ENCODE measurements around the gene DPM2.

DPM2 gene

DNA sequence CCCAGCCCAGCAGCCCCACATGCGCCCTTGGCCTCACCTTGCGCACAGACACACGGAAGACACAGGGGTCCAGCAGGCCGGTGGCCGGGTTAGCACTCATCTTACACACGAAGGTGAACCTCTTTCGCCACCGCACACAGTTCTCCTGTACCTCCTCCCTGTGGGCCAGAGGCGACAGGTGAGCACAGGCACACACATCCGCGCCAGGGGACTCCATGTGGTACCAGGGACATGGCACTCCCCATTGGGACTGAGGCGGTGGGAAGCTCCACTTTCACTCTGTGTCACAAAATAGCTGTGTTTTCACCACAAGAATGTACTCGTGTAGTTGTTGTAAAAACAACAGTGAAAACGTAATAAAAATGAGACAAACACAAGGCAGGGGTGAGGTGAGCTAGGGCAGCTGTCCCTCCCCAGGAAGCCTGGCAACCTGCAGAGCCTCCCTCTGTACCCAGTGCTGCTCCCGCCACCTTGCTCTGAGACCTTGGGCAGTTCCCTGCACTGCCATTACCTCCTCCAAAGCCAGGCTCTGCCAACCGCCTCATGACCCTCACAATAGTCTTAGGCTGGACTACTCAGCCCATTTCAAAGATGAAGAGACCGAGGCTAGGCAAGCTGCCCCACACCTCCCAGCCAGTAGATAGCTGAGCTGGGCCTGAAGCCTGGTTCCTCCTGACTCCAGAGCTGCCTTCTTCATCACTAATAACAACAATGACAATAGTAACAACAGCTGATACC, 16.3 kb upstream of the DPM2 start:
- DNase-seq = no peak

DNA sequence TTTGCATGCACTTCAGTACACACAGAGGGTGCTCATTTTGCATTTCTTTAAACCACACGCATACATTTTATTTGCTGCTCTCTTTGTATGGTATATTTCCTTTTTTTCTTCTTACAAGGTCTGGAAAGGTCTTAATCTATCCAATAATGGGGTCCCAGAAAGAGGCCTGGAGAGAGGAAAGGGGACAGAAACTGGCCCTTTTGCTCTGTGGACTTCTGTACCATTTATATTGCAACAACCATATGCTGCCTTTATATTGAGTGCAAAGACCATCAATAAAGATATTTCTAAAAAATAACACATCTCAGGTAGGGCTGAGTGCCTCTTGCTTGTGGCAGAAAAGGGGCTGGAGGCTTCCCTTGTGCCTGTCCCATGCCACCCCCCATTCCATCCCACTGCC, 15.5 kb upstream of the DPM2 start:
- DNase-seq = no peak

DNA sequence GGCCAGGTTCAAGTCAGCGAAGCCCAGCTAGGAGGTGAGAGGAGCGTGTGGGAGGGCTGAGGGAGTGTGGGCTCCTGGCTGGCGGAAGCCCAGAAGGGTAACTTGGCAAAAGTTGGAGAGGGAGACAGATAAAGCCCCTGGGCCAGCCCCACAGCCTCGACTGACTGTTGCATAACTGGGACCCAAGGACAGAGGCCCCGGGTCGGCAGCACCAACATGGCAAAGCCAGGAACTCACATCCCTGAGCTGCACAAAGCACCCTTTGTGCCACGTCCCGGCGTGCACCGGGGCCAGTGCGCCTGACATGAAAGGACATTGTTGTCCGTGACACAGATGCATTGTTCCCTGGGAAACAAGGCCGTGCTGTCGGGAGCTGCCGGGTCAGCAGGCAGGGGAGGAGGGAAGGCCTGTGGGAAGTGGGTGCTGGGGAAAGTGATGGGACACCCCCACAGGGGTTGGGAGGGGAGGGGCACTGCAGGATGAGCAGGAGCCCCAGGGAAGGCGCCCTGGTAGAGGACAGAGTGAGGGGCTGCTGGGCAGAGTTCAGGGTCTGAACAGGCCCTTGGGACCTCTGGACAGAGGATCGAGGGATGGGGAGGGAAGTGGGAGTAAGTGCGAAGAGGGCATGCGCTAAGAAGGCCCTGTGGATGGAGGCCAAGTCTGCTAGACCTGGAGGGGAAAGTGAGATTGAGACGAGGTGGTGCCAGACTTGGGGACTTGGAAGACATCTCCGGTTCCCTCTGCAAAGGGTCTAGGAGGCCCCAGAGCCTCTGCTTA, 13.0 kb upstream of the DPM2 start:
- no peak for DNase-seq

DNA sequence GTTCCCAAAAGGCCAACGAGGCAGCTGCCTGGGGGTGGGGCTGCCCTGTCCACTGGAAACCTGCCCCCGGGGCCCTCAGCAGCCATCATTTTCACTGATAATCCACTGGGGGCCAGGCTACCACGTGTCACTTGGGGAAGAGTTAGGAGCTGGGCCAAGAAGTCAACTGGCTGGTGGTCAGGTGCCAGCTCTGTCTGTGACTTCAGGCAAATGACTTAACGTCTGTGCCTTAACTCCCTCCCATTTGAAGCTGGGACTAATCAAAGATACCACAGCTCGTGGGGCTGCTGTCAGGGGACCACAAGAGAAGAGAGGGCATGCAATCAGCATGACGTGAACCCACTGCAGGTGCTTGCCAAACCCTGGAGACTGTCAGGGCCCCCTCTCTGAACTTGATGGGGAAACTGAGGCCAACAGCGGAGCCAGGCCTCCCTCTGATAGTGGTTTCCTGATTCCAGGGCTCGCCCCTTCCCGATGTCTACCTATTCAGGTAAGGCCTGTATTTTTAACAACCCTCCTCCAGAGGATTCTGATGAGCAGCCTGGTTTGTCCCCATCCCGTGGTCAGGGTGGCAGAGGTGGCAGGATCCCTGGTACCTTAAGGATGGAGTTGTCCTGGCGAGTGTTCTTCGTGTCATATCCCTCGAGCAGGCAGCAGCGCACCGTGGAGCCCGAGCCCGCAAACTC, 12.3 kb upstream of the DPM2 start:
- no peak for DNase-seq

DNA sequence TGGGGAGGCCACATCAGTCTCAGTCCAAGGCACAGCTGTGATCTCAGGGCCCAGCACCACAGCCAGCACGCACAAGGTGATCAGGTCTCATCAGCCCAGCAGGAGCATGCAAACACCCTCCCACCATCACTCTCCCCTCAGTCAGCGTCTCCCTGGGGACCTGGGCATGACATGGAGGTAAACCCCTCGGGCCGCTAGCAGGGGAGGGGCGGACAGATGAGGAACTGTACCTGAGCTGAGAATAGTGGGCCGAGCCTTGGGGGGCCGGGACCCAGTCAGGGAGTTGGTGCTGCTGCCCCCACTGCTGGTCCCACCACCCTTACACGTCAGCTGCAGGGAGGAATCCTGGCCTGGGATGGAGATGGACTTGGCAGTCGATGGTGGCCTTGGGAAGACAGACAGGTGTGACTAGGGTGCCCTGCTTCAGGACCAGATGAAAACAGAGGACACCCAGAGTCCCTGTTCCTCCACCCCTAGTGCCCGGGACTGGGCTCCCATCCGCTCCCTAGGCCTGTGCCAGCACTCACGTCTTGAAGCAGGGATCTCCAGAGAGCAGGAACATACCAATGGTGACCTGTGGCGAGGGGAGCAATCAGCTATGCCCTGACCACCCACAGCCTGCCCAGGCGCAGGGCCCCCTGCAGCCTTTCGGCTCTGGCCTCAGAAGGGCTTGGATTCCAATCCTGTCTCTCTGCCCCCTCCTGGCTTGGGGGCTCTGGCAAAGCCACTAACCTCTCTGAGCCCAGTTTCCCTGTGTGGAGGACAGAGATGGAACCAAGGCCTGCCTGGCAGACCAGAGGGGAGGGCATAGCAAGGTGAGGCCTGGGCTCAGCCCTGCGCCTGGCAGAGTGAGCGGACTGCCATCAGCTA, 10.4 kb upstream of the DPM2 start:
- no peak for DNase-seq

DNA sequence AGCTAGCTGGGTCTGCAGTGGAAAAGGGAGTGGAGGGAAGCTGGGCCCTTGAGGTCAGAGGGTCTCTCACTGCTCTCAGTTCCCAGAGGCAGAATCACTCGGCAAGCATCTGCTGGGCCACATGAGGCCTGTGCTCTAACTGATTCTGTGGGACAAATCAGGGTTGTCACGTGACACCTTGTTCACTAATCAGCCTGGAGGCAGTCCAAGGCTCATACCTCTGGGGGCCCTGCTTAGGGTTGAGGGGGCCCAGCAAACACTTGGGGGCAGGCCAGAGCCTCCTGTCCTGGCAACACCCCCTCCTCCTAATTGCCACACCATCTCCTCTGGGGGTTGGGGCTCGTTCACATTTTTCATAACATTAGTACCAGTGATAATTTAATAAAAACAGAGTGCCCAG, 9.1 kb upstream of the DPM2 start:
- DNase-seq = no peak

DNA sequence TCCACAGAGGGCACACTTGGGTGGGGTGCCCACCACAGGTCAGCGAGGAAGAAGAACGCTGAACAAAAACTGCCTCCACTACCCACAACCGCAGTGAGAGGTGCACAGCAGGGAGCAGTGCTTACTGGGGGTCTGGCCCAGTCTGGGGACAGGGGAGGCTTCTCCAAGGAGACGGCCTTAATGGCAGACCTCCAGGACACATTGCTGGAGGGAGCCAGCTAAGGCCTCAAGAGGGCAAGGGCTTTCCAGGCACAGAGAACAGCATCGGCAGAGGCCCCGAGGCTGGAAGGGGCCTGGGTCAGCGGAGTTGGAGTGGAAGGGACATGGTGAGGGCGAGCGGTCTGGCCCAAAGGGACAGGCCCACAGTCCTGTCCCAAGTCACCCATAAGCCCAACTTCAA, 8.3 kb upstream of the DPM2 start:
- DNase-seq = no peak

DNA sequence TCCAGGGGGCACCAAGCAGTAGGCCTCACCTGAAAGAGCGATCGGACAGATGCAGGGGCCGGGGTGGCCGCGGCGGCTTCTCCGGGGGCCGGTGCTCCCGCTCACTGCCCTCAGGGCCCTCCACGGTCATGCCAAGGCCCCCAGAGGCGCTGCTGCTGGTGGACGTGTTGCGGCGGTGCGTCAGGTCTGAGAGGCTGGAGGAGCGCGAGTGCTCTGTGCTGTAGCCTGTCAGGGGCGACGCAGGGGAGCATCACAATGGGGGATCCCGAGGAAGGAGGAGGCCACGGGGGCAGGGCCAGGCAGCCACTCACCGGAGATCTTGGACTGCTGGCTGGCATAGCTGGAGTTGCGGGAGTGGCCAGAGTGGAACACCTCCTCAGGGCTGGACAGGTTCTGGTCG, 7.7 kb upstream of the DPM2 start:
- no peak for DNase-seq

DNA sequence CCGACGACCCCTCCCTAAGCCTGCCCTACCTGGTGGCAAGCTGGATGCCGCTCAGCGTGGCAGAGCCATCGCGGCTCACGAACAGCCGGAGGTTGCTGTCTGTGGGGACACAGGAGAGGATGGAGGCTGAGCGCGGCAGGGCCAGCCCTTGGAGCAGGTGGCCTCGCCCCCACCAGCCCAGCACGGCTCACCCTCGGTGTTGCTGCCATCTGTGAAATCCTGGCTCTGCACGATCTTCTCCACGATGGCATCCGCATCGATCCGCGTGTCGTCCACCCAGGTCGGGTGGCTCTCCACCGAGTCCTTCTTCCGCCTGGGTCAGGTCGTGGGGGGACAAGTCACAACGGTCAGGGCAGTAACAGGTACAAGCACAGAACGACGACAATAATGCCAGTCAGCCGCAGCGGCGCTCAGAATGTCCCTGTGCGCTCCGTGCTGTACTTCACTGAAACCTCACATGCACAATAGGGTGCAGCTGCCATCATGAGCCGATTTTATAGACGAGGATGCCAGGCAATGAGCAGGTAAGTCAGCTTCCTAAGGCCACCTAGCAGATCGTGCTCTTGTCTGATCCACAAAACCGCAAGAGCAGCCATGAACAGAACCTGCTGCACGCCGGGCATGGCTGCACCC, 7.0 kb upstream of the DPM2 start:
- DNase-seq = no peak

DNA sequence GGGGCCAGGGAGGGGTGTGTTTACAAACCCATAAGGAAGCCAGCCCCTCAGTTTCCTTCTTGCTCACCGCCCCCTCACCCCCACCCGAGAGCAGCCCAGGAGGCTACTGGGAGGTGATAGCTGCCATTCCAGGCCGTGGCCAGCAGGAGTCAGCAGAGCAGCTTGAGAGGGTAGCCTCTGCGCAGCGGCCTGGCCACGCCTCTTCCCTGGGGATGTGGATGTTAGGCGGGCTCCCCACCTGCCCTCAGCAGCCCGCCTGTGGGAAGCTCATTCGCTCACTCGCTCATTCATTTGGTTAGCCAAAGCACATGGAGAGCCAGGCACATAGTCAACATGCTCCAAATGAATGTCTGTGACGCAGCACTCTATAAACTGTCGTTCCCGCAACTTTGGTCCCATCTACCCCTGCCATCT, 6.1 kb upstream of the DPM2 start:
- peak; percentile 66 for DNase-seq

DNA sequence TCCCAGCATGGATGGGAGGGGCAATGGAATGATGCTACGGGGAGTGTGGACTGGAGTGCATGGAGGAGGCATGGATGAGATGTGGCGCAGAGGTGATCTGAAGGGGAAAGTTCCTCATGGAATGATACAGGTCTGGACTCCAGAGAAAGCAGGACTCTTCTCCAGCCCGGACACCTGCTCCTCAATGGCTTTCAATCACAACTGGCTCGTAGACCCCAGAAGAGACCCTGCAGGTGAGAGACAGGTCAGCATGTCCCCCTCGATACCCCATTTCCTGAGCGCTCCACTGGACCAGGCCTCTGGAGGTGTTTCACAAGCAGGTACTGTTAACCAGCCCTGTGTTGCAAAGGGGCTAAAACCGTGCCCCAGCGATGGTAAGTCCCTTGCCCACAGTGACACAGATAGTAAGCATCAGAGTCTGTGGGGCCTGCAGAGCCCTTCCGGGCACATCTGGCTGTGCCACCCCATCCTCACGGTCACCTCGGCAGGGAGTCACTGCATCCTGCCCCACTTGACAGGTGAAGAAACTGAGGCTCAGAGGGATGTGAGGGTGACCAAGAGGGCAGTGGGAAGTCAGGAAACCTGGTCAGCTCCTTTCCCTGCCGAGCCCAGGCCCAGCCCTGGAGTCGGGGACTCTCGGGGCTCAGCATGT, 5.5 kb upstream of the DPM2 start:
- DNase-seq = no peak

DNA sequence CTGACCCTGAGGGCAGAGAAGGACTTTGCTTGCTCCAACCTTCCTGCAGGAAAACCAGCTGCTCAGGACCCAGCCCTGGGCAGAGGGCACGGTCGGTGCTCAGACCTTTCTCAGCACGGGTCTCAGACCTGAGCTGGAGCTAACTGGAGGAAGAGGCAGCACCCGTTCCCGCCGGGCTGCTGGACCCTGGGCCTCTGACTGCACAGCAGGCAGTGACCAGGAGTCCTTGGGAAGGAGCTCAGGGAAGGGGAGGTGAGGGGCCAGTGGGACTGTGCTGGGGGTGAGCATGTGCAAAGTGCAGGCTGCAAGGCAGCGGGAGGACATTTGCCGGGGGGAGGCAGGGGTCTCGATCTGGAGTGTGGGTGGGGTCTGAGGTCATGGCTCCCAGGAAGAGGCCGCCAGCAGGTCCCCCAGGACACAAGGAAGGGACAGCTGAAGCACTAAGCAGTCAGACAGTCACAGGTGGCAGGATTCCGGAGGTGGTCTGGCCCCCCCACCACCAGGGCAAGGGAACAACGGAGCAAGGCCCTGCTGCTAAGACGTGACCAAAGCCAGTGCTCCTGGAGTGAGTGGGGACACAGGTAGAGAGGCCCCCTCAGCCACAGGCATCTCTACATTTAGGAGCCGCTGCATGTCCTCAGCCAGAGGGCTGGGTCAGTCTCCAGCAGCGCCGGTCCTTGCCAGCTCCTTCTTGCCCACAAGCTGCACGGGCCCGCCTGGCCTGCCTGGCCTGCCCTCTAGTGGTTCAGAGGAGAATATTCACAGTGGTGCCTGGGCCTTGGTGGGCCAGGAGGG, 4.8 kb upstream of the DPM2 start:
- DNase-seq = peak; percentile 31

DNA sequence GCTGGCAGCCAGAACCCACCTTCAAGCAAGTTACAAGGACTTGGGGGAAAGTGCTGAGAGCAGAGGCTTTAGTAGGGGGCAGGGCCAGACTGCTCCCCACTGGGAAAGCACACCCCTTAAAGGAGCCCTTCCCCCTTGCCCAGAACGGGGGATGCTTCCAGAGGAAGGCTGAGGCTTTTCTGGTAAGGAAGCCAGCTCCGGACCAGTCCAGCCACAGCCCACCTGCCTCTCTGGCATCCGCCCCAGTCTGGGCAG, 4.2 kb upstream of the DPM2 start:
- no peak for DNase-seq

DNA sequence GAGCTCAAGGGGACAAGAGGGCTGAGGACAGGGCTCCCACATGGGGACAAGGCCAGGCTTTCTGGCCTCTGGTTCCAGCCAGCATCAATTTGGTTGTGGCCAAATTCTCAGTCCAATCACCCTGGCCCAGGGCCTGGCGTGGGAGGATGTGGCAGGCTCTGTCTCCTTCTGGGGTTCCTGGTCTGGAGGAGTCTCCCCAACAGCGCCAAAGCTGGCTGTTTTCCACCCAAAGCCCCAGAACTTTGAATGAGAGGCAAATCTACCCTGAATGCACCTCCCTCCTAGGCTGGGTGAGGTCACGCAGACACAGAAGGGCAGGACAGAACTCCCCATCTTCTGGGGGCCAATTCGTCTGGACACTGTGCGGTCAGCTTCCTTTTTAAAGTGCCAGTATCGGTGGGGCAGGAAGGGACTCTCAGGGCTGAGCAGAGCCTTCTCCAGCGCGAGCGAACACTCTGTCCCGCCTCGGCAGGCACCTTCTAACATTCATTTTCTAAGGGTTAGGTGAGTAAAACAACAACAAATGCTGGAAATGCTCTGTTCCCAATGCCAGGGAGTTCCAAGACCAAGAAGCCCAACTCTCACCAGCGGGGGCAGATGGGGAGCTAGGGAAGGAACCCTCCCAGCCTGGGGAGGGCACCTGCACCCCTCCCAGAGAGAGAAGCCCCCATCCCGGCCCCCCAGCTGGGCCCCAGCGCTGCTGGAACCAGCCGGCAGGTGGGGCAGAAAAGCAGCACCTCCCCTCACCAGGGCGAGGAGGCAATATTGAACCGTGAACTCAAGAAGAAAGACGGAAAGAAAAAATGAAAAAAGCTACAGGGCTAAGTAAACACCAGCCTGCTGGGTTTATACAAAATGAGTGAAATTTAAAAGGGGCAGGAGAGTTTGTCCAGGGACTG, 3.7 kb upstream of the DPM2 start:
- no peak for DNase-seq

DNA sequence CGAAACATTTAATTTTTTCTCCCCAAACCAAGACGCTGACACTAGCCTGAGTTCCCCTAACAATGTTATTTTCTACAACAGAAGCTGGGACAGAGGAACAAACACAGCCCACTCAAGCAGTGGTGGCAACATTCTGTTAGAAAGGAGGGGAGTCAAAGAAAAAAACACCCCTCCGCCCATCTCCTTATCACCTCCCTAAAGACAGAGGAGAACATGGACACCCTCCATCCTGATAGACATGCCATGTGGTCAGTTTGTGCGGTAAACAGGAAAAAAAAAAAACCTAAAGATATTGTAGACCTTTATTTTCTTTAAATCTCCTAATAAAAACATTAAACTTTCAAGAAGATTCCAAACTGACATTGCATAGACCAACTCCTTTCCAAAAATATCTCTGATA, 2.9 kb upstream of the DPM2 start:
- DNase-seq = no peak

DNA sequence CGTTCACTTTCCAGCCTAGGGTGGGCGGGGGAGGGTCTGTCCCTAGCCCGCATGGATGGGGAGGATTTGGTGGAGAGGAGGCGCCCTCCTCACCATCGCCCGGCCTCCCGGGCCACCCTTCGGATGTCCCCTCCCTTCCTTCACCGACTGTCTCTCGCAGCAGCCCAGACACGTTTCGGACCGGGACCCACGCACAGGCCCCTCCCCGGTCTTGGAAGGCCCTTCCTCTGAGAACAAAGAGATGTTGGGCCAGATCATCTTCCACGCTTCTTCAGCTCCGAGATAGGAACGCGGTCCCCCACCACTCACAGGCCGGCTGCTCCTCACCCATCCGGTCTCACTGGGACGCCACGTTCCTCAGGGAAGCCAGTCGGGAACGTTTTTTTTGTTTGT, 640 bp upstream of the DPM2 start:
- no peak for DNase-seq

DNA sequence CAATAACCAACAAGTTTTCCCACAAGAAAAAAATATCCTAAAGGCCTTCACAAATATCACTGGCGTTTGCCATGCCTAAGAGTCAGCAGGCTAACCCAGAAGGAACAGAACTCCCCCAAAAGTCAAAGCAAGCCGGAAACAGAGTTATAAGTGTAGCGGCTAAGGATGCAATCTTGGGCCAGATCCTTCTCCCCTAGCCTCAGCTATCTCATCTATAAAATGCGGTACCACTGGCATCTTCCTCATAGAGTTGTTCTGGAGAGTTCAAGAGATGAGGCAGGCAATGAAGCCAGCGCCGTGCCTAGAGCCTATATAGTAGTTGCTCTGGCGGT, 632 bp downstream of the DPM2 start:
- DNase-seq = no peak

DNA sequence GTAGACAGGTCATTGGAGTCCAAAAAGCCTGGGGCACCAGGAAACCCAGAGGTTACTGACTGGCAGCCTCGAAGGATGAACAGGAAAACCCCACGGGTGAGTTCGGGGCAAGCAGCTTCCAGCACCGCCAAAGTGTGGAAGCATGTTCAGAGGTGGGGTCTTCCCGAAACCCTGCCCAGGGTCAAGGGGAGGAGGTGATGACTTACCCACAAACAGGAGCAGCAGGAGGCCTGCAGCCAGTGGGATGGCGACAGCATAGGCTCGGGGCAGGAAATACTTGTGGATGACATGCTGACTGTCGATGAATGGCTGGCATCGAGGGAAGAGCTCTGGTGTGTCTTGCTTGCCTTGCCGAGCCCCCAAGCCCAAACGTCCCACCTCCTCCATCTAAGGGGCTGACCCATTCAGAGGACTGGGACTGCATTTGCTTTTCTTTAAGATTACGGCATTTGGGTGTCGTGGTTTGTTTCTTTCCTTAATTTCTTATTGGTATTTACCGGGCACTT, 1.3 kb downstream of the DPM2 start:
- no peak for DNase-seq

DNA sequence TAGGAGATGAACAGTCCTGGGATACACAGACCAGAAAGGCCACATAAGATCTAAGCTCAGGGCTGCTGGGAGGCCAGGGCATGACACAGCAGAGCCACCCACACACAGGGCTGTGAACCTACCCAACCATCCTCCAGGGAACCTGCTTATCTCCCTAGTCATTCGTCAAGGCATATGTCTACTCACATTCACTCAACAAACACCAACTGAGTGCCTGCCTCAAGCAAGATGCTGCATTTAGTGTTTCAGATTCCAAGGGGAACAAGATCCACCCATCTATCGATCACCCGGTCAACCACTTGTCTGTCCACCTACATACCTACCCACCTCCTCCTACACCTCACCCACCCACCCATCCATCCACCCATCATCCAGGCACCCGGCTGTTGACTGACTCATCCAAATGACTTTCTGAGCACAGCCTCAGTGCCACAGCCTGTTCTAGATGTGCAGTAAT, 1.9 kb downstream of the DPM2 start:
- no peak for DNase-seq

DNA sequence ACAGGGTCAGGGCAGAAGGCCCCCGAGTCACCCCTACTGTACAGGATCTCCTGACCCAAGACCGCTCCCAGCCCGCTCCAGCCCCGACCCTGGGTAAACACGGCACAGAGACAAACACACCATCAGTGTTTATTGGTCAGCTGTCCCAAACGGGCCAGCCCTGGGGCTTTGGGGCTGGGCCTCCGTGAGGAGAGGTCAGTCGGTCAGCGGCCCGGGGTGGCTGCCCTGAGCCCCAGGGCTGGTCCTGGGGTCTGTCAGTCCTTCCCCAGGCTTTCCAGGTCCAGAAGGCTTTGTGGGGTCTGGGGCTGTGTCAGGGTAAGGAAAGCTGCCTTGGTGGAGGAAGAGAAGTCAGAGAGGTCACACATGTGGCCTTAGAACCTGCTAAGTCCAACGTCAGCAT, 2.7 kb downstream of the DPM2 start:
- no peak for DNase-seq

Data from SHP77 treated with DMSO at 0.1 percent for 48 hours (cell line).